NCI-H2107 (cell line): ENCODE data around the gene ADARB1.

Source experiments
- DNase-seq: peaks from one replicate; lab custom pipeline; 2025; lab: John Stamatoyannopoulos, UW

ADARB1 gene

GRCh38 chr21:45095505-45095904, 21.1 kb downstream of the ADARB1 start:
- DNase-seq = no peak

GRCh38 chr21:45096217-45096616, 21.8 kb downstream of the ADARB1 start:
- DNase-seq = no peak

- DNase-seq = no peak
Observed at GRCh38 chr21:45097827-45098387, 23.5 kb downstream of the ADARB1 start.

DNA sequence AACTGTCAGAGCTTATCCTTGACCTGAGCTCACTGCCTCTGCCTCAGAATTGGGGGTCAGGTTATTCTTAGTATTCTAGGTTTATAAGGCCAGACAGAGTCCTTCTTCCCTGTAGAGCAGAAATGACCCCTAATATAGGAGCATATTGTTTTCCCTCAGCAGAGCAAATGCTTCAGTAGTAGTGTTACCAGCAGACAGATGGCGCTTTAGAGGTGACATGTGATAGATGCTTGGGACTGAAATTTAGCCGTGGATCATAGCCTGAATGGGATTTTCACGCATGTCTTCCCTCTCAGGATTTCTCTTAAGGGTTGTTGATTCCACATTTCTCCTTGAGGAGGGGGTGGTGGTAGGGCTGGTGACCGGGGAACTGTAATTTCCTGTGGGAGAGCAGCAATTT, 24.5 kb downstream of the ADARB1 start:
- DNase-seq = no peak

- no peak for DNase-seq
Observed at GRCh38 chr21:45099571-45099970, 25.2 kb downstream of the ADARB1 start.

DNA sequence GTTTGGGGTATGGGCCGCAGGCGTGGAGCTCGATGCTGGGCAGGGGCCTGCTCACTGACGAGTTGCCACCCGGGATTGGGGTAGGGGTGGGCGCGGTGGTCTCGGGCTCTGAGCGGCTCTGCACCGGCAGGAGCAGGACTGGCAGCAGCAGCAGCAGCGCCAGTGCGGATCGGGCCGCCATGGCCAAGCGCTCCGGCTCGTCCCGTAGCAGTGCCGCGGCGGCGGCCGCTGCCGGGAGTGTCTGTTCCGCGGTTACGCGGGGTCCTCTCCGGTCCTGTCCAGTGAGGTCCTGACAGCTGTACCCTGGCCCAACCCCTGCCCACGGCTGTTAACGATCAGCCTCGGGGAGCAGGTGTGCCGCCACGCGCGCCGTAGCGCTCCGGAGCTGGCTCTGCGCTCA, 26.5 kb downstream of the ADARB1 start:
- DNase-seq = no peak

GRCh38 chr21:45102391-45102932, 28.1 kb downstream of the ADARB1 start:
- DNase-seq = no peak

DNA sequence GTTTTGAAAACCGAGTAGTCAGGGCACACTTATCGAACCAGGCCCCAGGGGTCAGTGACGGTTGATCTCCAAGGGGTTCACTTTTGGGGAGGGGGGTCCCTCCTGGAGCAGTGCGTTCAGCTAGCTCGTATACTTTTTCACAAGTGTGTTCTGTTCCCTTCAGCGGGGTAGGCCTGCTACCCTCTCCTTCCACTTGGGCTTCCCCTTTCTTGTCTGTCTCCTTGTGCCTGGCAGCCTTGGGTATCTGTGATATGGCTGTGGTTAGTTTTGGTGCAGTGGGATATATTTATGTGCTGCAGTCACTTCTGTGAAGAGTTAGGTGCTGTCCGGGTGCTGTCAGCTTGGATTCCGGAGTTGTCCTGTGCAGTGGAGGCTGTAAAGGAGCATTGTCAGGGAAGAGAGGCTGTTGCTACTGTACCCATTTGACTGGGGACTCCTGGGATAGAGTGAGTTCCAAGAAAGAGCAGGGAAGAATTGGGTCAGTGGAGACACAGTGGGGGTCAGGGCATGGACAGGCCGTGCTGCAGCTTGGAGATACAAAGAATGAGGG, 29.7 kb downstream of the ADARB1 start:
- no peak for DNase-seq

GRCh38 chr21:45104560-45104959, 30.2 kb downstream of the ADARB1 start:
- DNase-seq = peak; percentile 50

GRCh38 chr21:45105906-45106485, 31.6 kb downstream of the ADARB1 start:
- no peak for DNase-seq

DNA sequence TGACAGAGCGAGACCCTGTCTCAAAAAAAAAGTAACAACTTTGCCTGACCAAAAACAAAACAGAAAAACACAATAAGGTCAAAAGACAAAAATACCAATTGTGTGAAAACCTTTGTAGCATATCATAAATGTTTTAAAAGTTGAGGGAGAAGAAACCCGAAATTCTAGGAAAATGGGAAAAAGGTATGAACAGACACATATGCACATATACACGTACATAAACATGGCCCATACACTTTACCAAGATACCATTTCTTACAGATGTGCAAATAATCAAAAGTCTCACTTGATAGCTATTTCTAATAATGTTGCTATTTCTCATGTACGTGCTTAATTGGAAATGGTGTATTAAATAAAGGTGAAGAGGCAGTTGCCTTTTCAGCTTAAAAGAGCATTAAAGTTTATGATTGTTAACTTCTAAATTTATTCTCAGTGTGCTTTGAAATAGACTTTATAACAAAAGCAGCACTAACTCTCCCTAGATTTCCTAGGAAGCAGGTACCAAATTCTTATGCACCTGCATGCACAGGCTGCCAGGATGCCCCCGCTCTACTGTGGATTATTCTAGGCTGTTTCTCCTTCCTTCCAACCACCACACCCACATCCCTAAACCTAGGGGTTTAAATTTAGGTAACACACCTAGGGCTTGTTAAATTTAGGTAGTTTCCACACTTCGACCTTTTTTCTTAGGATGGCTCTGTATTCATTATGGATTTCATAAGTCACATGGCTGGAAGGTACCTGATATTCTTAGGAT, 33.8 kb downstream of the ADARB1 start:
- no peak for DNase-seq

- no peak for DNase-seq
Observed at GRCh38 chr21:45108808-45109781, 34.7 kb downstream of the ADARB1 start.

- DNase-seq = peak; percentile 30
Observed at GRCh38 chr21:45109831-45110492, 35.6 kb downstream of the ADARB1 start.

DNA sequence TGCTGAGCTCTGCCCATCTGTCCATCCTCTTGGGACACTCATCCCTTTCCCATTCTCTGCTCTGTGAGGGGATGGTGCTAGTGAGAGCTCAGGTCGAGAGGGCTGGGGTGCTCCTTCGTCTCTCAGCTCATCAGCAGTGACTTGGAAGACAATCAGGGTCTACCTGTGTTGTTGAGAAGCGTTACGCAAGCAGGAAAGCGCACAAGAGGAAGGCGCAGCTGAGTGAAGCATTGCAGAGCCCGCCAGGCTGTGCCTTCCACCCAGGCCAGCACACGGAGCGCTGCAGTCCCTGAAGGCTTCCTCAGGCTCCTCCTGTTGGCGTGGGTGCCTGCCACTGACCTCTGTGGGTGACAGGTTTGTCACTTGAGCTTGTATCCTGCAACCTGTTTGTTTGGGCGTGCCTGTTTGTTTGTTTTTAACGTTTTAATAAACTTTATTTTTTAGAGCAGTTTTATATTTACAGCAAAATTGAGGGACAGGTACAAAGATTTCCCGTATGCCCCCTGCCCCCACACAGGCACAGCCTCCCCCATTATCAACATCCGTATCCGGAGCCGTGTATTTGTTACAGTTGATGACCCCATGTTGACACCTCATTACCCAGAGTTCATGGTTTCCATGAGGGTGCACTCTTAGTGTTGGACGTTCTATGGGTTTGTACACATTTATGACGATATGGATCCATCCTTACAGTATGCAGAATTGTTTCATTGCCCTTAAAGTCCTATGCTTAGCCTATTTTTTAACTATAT, 36.7 kb downstream of the ADARB1 start:
- DNase-seq = no peak

DNA sequence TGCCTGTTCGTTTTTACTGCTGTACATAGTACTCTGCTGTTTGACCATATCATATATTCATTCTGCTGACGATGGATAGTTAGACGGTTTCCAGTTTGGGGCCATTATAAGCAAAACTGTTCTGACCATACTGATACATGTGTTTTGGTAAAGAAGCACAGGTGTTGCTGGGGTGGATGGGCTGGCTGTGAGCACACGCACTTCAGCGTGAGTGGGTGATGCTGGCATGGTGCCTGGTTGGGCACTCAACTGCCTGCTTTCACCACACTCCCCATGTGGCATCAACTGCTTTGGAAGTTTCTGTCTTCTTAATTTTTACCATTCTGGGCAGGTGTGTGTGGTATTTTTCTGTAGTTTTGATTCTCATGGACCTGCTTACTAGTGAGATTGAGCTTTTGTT, 37.3 kb downstream of the ADARB1 start:
- no peak for DNase-seq

DNA sequence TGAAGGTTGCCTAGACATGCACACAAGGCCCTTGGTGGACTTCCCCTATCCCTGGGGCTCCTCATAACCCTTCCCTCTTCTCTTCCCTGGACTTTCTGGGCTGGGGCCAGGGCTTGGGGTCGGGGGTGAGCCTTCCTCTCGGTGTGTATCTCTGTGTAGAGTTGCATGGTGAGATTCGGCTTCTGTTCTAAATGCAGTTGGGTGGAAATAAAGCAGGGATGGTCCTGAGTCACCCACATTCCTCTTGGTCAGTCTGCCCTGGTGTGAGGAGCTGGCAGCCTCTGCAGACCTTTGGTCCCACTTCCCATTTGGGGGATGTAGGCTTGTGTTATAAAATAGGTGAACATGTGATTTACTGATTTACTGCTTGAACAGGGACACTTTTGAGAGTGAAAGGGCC, 38.0 kb downstream of the ADARB1 start:
- no peak for DNase-seq

- no peak for DNase-seq
Observed at GRCh38 chr21:45113543-45113942, 39.2 kb downstream of the ADARB1 start.

GRCh38 chr21:45114072-45114471, 39.7 kb downstream of the ADARB1 start:
- no peak for DNase-seq

- no peak for DNase-seq
Observed at GRCh38 chr21:45114475-45114874, 40.1 kb downstream of the ADARB1 start.

- DNase-seq = no peak
Observed at GRCh38 chr21:45115141-45115540, 40.8 kb downstream of the ADARB1 start.

DNA sequence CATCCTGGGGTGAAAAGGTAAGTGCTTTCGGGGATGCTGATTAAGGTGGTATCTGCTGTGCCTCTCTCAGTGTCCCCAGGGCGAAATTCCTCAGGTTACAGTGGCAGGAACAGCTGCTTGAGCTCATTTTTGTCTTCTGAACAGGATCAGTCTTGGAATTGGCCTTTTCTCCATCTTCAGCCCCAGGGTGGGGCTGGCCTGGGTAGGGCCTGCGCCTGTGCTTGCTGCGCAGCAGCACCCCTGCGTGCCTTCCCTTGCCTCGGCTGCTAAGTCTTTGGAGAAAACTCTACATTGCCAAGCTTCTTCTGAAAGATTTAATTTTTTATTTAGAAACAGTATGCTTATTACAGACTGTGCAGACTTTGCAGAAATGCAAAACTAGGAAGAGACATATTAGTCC, 41.7 kb downstream of the ADARB1 start:
- no peak for DNase-seq
